GM19372 (cell line): Measurements from ENCODE around the gene SPON2.

Source experiments
- ATAC-seq: cut with Tn5 transposase; IDR thresholded peaks from one replicate; pipeline ENCODE4 v1.9.1; 2021; ENCODE audit warnings: mild to moderate bottlenecking, low read depth, moderate library complexity; ENCODE audit not compliant: unreplicated experiment

Gene SPON2

GRCh38 chr4:1172228-1172851 lies at the start of gene SPON2:
TSS of gene SPON2 (minus strand) at chr4:1172583.
- ATAC-seq: no peak

- no peak for ATAC-seq
Observed at GRCh38 chr4:1221155-1221870, 48.9 kb upstream of the SPON2 start.

GRCh38 chr4:1220566-1220965 lies 48.2 kb upstream of the SPON2 start:
- no peak for ATAC-seq

- no peak for ATAC-seq
Observed at GRCh38 chr4:1219566-1219950, 47.2 kb upstream of the SPON2 start.

GRCh38 chr4:1218634-1219565 lies 46.5 kb upstream of the SPON2 start:
- ATAC-seq: peak; percentile 71

GRCh38 chr4:1217366-1217765 lies 45.0 kb upstream of the SPON2 start:
- ATAC-seq: no peak

- ATAC-seq: no peak
Observed at GRCh38 chr4:1216869-1217294, 44.5 kb upstream of the SPON2 start.

- ATAC-seq: no peak
Observed at GRCh38 chr4:1216076-1216614, 43.8 kb upstream of the SPON2 start.

GRCh38 chr4:1215141-1216075 lies 43.0 kb upstream of the SPON2 start:
- no peak for ATAC-seq

GRCh38 chr4:1214101-1215095 lies 42.0 kb upstream of the SPON2 start:
- no peak for ATAC-seq

GRCh38 chr4:1213336-1213995 lies 41.1 kb upstream of the SPON2 start:
- ATAC-seq: no peak

- ATAC-seq: no peak
Observed at GRCh38 chr4:1212546-1213335, 40.4 kb upstream of the SPON2 start.

- no peak for ATAC-seq
Observed at GRCh38 chr4:1211891-1212545, 39.6 kb upstream of the SPON2 start.

- ATAC-seq: no peak
Observed at GRCh38 chr4:1211371-1211770, 39.0 kb upstream of the SPON2 start.

- ATAC-seq: no peak
Observed at GRCh38 chr4:1210971-1211370, 38.6 kb upstream of the SPON2 start.

GRCh38 chr4:1210241-1210841 lies 38.0 kb upstream of the SPON2 start:
- ATAC-seq: no peak
